Left kidney (tissue), 2 donors: ENCODE results near the gene GUCY1A2. TPM values are rescaled to one million over a fixed set of nuclear protein-coding genes. Genes with fewer than 3 reads are reported as not detected.

Experiments used
- DNase-seq: peaks from one replicate; pipeline ENCODE4 v3.0.0-alpha.2; 2013
- polyA plus RNA-seq: library from polyadenylated mRNA; unstranded; fragments of 120-200 nt; gene quantifications from one replicate; pipeline ENCODE4 v1.2.1, GENCODE V29; 2013; ENCODE audit not compliant: insufficient read length

The GUCY1A2 gene
- polyA plus RNA-seq, 1 donor = 2.5 TPM

GRCh38 chr11:106728859-106729258, 289.4 kb downstream of the GUCY1A2 start:
- DNase-seq = no peak

GRCh38 chr11:106728379-106728778, 289.9 kb downstream of the GUCY1A2 start:
- no peak for DNase-seq

DNA sequence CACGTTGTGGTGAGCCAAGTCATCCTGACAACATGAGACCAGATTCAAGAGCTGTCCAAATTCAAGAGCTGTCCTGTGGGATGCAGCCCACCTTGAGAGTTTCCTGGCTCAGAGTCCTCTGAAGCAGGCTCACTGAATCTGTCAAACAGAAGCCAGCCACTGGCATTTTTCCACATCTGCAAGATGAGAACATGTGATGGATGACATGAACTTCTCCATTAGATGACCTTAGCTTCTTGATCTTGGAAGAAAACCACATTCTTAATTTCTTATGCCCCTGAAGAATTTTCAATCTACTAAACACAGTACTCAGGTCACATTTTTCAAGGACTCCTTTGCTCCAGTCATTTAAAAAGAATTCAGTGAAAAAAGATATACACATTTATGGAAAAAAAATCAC, 291.0 kb downstream of the GUCY1A2 start:
- DNase-seq = no peak

DNA sequence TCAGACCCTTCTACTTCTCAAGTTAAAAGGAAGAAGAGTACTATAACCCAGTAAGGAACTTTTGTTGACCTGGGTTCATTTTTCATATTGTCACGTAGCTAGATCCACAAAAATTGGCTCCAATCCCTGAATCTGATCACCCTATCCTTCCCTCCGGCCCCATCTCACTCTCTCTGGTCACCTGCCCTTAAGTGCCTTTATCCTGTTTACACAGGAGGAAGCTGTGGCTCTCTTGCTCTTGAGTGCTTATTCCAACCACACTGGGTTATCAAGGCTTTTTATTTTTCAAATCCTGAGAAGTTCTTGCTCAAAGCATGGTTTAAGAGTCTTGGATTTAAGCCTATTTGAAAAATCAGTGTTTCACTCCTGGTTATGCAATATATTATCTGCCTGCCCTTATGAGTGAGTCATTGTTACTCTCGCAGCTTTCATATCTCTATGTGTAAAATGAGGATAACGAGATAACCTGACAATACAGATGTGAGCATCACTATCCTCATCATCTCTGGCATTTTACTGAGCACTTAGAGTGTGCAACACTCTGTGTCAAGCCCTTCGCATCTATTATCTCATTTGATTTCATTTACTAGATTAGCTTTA, 293.9 kb downstream of the GUCY1A2 start:
- no peak for DNase-seq

- no peak for DNase-seq
Measured at GRCh38 chr11:106723071-106723470, 295.2 kb downstream of the GUCY1A2 start.

GRCh38 chr11:106717222-106717621, 301.1 kb downstream of the GUCY1A2 start:
- DNase-seq = no peak

GRCh38 chr11:106714199-106714598, 304.1 kb downstream of the GUCY1A2 start:
- peak; percentile 34 for DNase-seq

DNA sequence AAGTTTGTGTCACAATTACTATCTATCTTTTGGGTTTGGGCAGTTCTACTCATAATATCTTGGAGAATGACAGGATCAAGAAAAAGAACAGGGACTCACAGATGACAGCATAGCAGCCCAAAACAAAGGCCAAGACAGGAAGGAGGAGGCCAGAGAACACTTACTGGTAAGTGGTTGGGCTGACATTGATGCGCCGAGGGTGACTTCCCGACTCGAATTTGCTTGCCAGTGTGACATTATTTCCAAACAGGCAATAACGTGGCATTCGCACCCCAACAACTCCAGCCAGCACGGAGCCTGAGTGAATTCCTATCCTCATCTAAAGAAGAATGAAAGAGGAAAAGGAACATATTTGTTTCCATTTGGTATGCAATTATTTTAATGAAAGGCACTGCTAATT, 309.9 kb downstream of the GUCY1A2 start:
- no peak for DNase-seq

DNA sequence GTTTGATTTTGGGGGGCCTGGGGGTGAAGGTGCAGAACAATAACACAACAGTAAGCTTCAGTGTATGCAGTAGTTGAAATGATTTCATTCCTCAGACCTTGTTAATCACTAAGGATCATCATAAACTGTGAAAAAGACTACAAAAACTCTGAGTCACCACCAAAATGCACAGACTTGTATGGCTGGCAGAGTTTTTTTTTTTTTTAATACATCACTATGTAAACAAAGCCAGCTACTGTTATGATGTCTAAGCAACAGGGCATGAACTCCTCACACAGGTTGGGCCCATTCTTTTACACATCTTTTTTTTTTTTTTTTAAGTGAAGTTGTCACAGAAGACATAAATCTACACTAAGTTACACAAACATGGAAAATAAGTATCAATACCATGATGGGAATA, 311.9 kb downstream of the GUCY1A2 start:
- no peak for DNase-seq

GRCh38 chr11:106702805-106703204, 315.5 kb downstream of the GUCY1A2 start:
- no peak for DNase-seq

GRCh38 chr11:106697058-106697457, 321.2 kb downstream of the GUCY1A2 start:
- no peak for DNase-seq

DNA sequence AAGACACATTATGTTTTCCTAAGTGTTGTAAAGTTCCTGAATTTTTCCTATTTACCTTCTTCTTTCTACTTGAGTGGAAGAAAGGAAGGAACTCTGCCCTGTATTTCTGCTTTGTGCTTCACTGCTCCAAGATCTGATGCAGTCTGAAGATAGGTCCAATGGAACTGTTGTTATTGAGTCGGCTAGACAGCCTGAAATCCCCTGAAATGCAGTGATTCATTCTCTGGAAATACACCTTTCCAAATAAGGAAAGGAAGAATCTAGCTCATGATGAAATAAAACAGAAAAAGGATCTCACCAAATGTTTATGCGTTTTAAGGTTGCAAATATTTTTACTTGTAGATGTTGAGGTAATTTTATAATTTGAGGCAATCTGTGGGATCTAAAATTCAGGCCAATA, 322.8 kb downstream of the GUCY1A2 start:
- DNase-seq = no peak

- no peak for DNase-seq
Measured at GRCh38 chr11:106694501-106694900, 323.8 kb downstream of the GUCY1A2 start.

GRCh38 chr11:106691807-106692365, 326.4 kb downstream of the GUCY1A2 start:
- DNase-seq = no peak

- DNase-seq = no peak
Measured at GRCh38 chr11:106690923-106691322, 327.4 kb downstream of the GUCY1A2 start.

DNA sequence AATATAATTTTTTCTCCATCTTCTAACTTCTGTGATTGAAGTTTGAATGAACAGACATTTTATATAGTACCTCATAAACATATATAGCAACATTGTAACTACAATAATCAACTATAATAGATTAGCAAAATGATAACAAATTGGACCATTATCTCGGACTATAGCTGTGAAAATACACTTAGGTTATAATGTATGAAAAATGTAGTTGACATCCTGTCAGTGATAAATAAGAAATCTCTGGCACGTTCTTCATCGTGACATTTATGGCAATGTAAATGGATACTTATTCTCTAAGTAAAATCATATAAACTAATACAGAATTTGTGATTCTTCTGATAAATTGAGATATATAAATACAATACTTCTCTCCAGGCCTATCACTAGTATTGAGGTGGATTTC, 333.3 kb downstream of the GUCY1A2 start:
- DNase-seq = no peak

DNA sequence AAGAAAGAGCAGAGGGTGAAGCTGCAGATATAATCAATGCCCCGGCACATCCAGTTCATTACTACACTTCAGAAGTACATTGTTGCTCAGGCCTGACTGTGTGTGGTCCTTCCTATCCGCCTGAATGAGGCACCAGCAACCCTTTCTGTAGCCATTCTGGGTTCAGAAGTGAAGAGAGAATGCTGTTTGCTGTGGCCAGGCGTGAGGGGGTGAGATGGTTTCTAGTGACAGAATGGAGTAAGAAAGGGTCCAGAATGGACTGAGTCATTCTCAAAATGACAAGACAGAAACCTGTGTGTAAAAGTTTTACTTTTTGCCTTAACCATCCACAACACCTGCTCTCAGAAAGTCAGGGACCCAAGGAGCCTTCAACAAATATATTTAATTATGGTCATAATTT, 334.8 kb downstream of the GUCY1A2 start:
- DNase-seq = no peak

DNA sequence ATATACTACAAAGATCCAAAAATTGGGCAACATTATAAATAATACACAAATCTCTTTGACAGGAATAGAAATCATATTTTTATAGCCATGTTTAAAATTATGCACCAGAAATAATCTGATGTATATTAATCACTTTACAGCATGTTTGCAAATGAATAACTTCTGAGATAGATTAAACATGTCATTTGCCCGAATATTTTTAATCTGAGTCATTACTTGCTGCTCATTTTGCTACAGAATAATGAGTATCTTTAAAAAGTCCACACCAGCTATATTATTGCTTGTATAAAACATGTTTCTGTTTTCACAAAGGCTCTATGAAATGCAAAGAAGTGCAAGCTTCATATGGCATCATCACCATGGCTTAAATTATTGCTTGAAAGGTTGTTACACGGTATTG, 336.8 kb downstream of the GUCY1A2 start:
- DNase-seq = no peak

- no peak for DNase-seq
Measured at GRCh38 chr11:106679581-106679980, 338.7 kb downstream of the GUCY1A2 start.

GRCh38 chr11:106679181-106679580, 339.1 kb downstream of the GUCY1A2 start:
- no peak for DNase-seq

- DNase-seq = no peak
Measured at GRCh38 chr11:106670069-106670468, 348.2 kb downstream of the GUCY1A2 start.

DNA sequence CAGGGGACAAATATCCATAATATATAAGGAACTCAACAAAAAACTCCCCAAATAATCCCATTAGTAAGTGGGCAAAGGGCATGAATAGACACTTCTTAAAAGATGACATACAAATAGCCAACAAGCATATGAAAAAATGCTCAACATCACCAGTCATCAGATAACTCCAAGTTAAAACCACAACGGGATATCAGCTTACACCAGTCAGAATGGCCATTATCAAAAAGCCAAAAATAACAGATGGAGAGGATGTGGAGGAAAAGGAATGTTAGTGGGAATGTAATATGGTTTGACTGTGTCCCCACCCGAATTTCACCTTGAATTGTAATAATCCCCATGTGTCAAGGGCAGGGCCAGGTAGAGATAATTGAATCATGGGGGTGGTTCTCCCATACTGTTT, 350.1 kb downstream of the GUCY1A2 start:
- DNase-seq = no peak

GRCh38 chr11:106656646-106657045, 361.6 kb downstream of the GUCY1A2 start:
- DNase-seq = no peak

GRCh38 chr11:106644824-106645223, 373.5 kb downstream of the GUCY1A2 start:
- no peak for DNase-seq

- no peak for DNase-seq
Measured at GRCh38 chr11:106642331-106642730, 375.9 kb downstream of the GUCY1A2 start.
